ENCODE results near the gene MAPKBP1.
"Not testable (repeated sequence)": the region's sequence is repeated elsewhere in the genome, so short reads cannot be mapped to it uniquely, and the experiment has no call there.

MAPKBP1 gene

GRCh38 chr15:41825572-41826535 lies 51.6 kb downstream of the MAPKBP1 start:
- no peak for DNase-seq (ENCODE audit: low read depth in 2 of 2)

GRCh38 chr15:41827290-41827879 lies 53.1 kb downstream of the MAPKBP1 start:
- DNase-seq (ENCODE audit: low read depth in 2 of 2) = peak in 1 of 2 donors; percentile 10

- peak; percentile 81 to 86 for DNase-seq (ENCODE audit: low read depth in 2 of 2)
Observed at GRCh38 chr15:41827880-41828806, 53.9 kb downstream of the MAPKBP1 start, which contains the start of gene JMJD7. JMJD7 (plus strand) TSS chr15:41828092; CDS start chr15:41828125, 33 bp downstream.

GRCh38 chr15:41828807-41829141 lies 54.5 kb downstream of the MAPKBP1 start:
- no peak for DNase-seq (ENCODE audit: low read depth in 2 of 2)

GRCh38 chr15:41829959-41830646 lies 55.8 kb downstream of the MAPKBP1 start:
- DNase-seq (ENCODE audit: low read depth in 2 of 2) = no peak

- not testable (repeated sequence) for DNase-seq (ENCODE audit: low read depth in 2 of 2)
Observed at GRCh38 chr15:41831291-41831690, 57.0 kb downstream of the MAPKBP1 start.

- no peak for DNase-seq (ENCODE audit: low read depth in 2 of 2)
Observed at GRCh38 chr15:41832208-41832607, 57.9 kb downstream of the MAPKBP1 start.

- DNase-seq (ENCODE audit: low read depth in 2 of 2) = no peak
Observed at GRCh38 chr15:41832875-41833274, 58.6 kb downstream of the MAPKBP1 start.

GRCh38 chr15:41834096-41834495 lies 59.8 kb downstream of the MAPKBP1 start:
- no peak for DNase-seq (ENCODE audit: low read depth in 2 of 2)

- DNase-seq (ENCODE audit: low read depth in 2 of 2) = no peak
Observed at GRCh38 chr15:41836073-41836472, 61.8 kb downstream of the MAPKBP1 start.

- DNase-seq (ENCODE audit: low read depth in 2 of 2) = no peak
Observed at GRCh38 chr15:41836713-41837454, 62.6 kb downstream of the MAPKBP1 start.

GRCh38 chr15:41838400-41838897 lies 64.2 kb downstream of the MAPKBP1 start, which contains the start of gene PLA2G4B:
PLA2G4B (plus strand) TSS chr15:41838847; CDS start chr15:41838914, 67 bp downstream.
- DNase-seq (ENCODE audit: low read depth in 2 of 2) = no peak

GRCh38 chr15:41839781-41840491 lies 65.7 kb downstream of the MAPKBP1 start:
- DNase-seq (ENCODE audit: low read depth in 2 of 2) = no peak

- DNase-seq (ENCODE audit: low read depth in 2 of 2) = no peak
Observed at GRCh38 chr15:41840673-41841072, 66.4 kb downstream of the MAPKBP1 start.

- DNase-seq (ENCODE audit: low read depth in 2 of 2) = no peak
Observed at GRCh38 chr15:41841131-41841530, 66.8 kb downstream of the MAPKBP1 start.

- DNase-seq (ENCODE audit: low read depth in 2 of 2) = no peak
Observed at GRCh38 chr15:41842229-41842628, 67.9 kb downstream of the MAPKBP1 start.

GRCh38 chr15:41843571-41843970 lies 69.3 kb downstream of the MAPKBP1 start:
- no peak for DNase-seq (ENCODE audit: low read depth in 2 of 2)

GRCh38 chr15:41844814-41845213 lies 70.5 kb downstream of the MAPKBP1 start:
- no peak for DNase-seq (ENCODE audit: low read depth in 2 of 2)

GRCh38 chr15:41847206-41847605 lies 72.9 kb downstream of the MAPKBP1 start:
- DNase-seq (ENCODE audit: low read depth in 2 of 2) = no peak

- no peak for DNase-seq (ENCODE audit: low read depth in 2 of 2)
Observed at GRCh38 chr15:41847981-41848380, 73.7 kb downstream of the MAPKBP1 start.
